K562 (cell line): ENCODE results near the gene GABRA4. TPM values are rescaled to one million over a fixed set of nuclear protein-coding genes. Genes with fewer than 3 reads are reported as not detected.

ENCODE experiments used
- ATAC-seq: fragments of 200-7000 bp; cut with Tn5 transposase; 3 replicates; pipeline ENCODE4 v1.9.1; 2020; ENCODE audit warnings: moderate library complexity
- BruUV-seq: library from RNA; stranded (reverse); fragments of 400-500 nt; replicated peaks from 2 replicates; lab custom pipeline; 2021; lab: Mats Ljungman, UMichigan
- CTCF ChIA-PET: fragments of 300-600 bp; formaldehyde crosslinking; extraction: SDS; loops from one replicate; lab custom pipeline; 2021; ENCODE audit warnings: low intra/inter-chr PET ratio; lab: Yijun Ruan, JAX
- POLR2A ChIA-PET: fragments of 300-600, 350-650 bp; sonication (Branson Sonifier 250); formaldehyde crosslinking; extraction: SDS; loops from one replicate; lab custom pipeline; 2021; ENCODE audit warnings: antibody characterized with exemption, inconsistent platforms; lab: Yijun Ruan, JAX
- DNase-seq, 4 experiments: peaks; one replicate each; pipeline versions ENCODE4 v3.0.0 to v3.0.0-alpha.2; 2011 to 2018; ENCODE audit warnings: low spot score in 3 of 4, mixed read lengths in 3 of 4; ENCODE audit errors: extremely low read depth in 1 of 4
- FAIRE-seq: peaks from 2 replicates; lab custom pipeline; 2011; peaks lifted over from hg19 to GRCh38; lab: Jason Lieb, UNC
- H2AFZ ChIP-seq: 2 replicates; pipeline ENCODE4 v1.6.0; 2011; ENCODE audit warnings: low read depth, low read length, control low read depth, inconsistent platforms
- H3K27ac ChIP-seq: fragments of 200-600 bp; 3 replicates; pipeline ENCODE4 v1.8.0; 2011; ENCODE audit warnings: low read depth, mild to moderate bottlenecking, control low read depth, inconsistent platforms, low read length, moderate library complexity, mixed read lengths; ENCODE audit errors: extremely low read depth
- H3K27me3 ChIP-seq, 2 experiments: fragments of 300-600 bp in 1 of 2; 2 replicates in 1 of 2; 3 replicates in 1 of 2; pipeline versions ENCODE4 v1.6.0 to v1.8.0; 2011; ENCODE audit warnings: inconsistent platforms in 2 of 2, low read length in 2 of 2, mild to moderate bottlenecking in 1 of 2, mixed read lengths in 1 of 2, moderate library complexity in 1 of 2; ENCODE audit not compliant: control insufficient read depth in 2 of 2, insufficient read depth in 2 of 2
- H3K36me3 ChIP-seq: fragments of 300-600 bp; 3 replicates; pipeline ENCODE4 v1.8.0; 2011; ENCODE audit warnings: mild to moderate bottlenecking, low read length, inconsistent platforms; ENCODE audit not compliant: control insufficient read depth, insufficient read depth
- H3K4me1 ChIP-seq, 2 experiments: fragments of 200-600 bp in 1 of 2; replicated peaks in 1 of 2; 2 replicates in 1 of 2; 3 replicates in 1 of 2; pipeline versions ENCODE4 v1.5.1 to v1.8.0; 2011; ENCODE audit warnings: inconsistent platforms in 2 of 2, low read length in 2 of 2, mild to moderate bottlenecking in 1 of 2, mixed read lengths in 1 of 2, moderate library complexity in 1 of 2; ENCODE audit not compliant: control insufficient read depth in 2 of 2, insufficient read depth in 2 of 2
- H3K4me2 ChIP-seq: 2 replicates; pipeline ENCODE4 v1.6.1; 2011; ENCODE audit warnings: low read length, control low read depth, inconsistent platforms, mixed read lengths; ENCODE audit not compliant: insufficient read depth
- H3K4me3 ChIP-seq: fragments of 200-600 bp; sonication (generic), shearing (Covaris generic); 2 replicates; pipeline ENCODE4 v1.5.1; 2016; ENCODE audit warnings: control low read depth, inconsistent platforms
- H3K79me2 ChIP-seq: fragments of 200-600 bp; 3 replicates; pipeline ENCODE4 v1.8.0; 2011; ENCODE audit warnings: low read length, inconsistent platforms; ENCODE audit not compliant: control insufficient read depth, insufficient read depth
- H3K9ac ChIP-seq, 2 experiments: 2 replicates each; pipeline versions ENCODE4 v1.6.0 to v1.6.1; 2011; ENCODE audit warnings: low read depth in 2 of 2, low read length in 2 of 2, control low read depth in 1 of 2, inconsistent platforms in 1 of 2, mild to moderate bottlenecking in 1 of 2, mixed read lengths in 1 of 2; ENCODE audit not compliant: insufficient read depth in 1 of 2
- H3K9me1 ChIP-seq: one replicate; pipeline ENCODE4 v1.6.0; 2011; ENCODE audit warnings: inconsistent platforms, mild to moderate bottlenecking, low read length, moderate library complexity; ENCODE audit not compliant: control insufficient read depth, insufficient read depth
- H3K9me3 ChIP-seq: replicated peaks from 2 replicates; pipeline ENCODE4 v1.5.1; 2011; ENCODE audit warnings: low read depth, low read length, inconsistent platforms; ENCODE audit not compliant: control insufficient read depth, insufficient read depth
- H4K20me1 ChIP-seq: replicated peaks from 2 replicates; pipeline ENCODE4 v1.6.1; 2011; ENCODE audit warnings: low read length, inconsistent platforms, mixed read lengths; ENCODE audit not compliant: control insufficient read depth, insufficient read depth
- ARHGAP35 ChIP-seq: fragments of 450-650 bp; IDR thresholded peaks from 2 replicates; pipeline ENCODE4 v1.6.1; 2018; ENCODE audit not compliant: partially characterized antibody
- BRCA1 ChIP-seq, 2 experiments: fragments of 450-650 bp in 1 of 2; sonication (generic) in 1 of 2; formaldehyde crosslinking in 1 of 2; IDR thresholded peaks; 2 replicates each; pipeline versions ENCODE4 v1.5.0 to v1.6.1; 2017 to 2020; ENCODE audit warnings: mild to moderate bottlenecking in 1 of 2, missing genetic modification reagents in 1 of 2
- EHMT2 ChIP-seq: fragments of 450-650 bp; IDR thresholded peaks from 2 replicates; pipeline ENCODE4 v1.6.1; 2018; ENCODE audit warnings: antibody characterized with exemption
- ELF1 ChIP-seq: fragments of 200-800 bp; sonication (Bioruptor generic); IDR thresholded peaks from 2 replicates; pipeline ENCODE4 v1.6.1; 2016; ENCODE audit warnings: missing genetic modification characterization, missing compliant biosample characterization
- MCM3 ChIP-seq: fragments of 450-650 bp; IDR thresholded peaks from 2 replicates; pipeline ENCODE4 v1.6.1; 2016
- MTA1 ChIP-seq: fragments of 450-650 bp; IDR thresholded peaks from 2 replicates; pipeline ENCODE4 v1.6.1; 2017; ENCODE audit warnings: borderline replicate concordance
- OTX1 ChIP-seq: fragments of 450-650 bp; formaldehyde crosslinking; IDR thresholded peaks from 2 replicates; pipeline ENCODE4 v1.4.0; 2022; ENCODE audit warnings: mild to moderate bottlenecking
- PHB ChIP-seq: fragments of 250-450 bp; sonication (Bioruptor Pico); IDR thresholded peaks from 2 replicates; pipeline ENCODE4 v1.5.0; 2021
- RAD51 ChIP-seq: fragments of 450-650 bp; IDR thresholded peaks from 2 replicates; pipeline ENCODE4 v1.7.1; 2016; ENCODE audit warnings: low read depth, mild to moderate bottlenecking, borderline replicate concordance
- RBFOX2 ChIP-seq: fragments of 200-400 bp; formaldehyde crosslinking; IDR thresholded peaks from 2 replicates; pipeline ENCODE4 v1.6.1; 2017; ENCODE audit warnings: low read depth, mild to moderate bottlenecking, low read length, moderate library complexity
- TOE1 ChIP-seq, 2 experiments: fragments of 450-650 bp in 1 of 2; sonication (generic) in 1 of 2; formaldehyde crosslinking in 1 of 2; IDR thresholded peaks; 2 replicates each; pipeline versions ENCODE4 v1.7.1 to v1.8.0; 2016 to 2022; ENCODE audit warnings: borderline replicate concordance in 2 of 2, mild to moderate bottlenecking in 2 of 2, antibody characterized with exemption in 1 of 2, inconsistent platforms in 1 of 2, low read depth in 1 of 2, missing genetic modification reagents in 1 of 2, moderate library complexity in 1 of 2
- ZBTB8A ChIP-seq: fragments of 450-650 bp; IDR thresholded peaks from 2 replicates; pipeline ENCODE4 v1.6.1; 2018; ENCODE audit warnings: mild to moderate bottlenecking, moderate library complexity; ENCODE audit not compliant: partially characterized antibody
- ZC3H11A ChIP-seq: IDR thresholded peaks from 2 replicates; pipeline ENCODE4 v1.6.1; 2012; ENCODE audit warnings: low read depth, low read length, improper control_type of control experiment
- ZNF184 ChIP-seq: sonication (generic); formaldehyde crosslinking; IDR thresholded peaks from 2 replicates; pipeline ENCODE4 v1.5.0; 2020; ENCODE audit warnings: missing genetic modification reagents
- WGBS: fragments of 100-300 bp; shearing (Covaris generic); methylation state at CpG from one replicate; pipeline ENCODE4 v1.1.6; 2016; ENCODE audit warnings: low coverage, mixed read lengths; ENCODE audit not compliant: insufficient coverage; ENCODE audit errors: missing lambda C conversion rate; 5-methylcytosine and 5-hydroxymethylcytosine counted together
- in situ Hi-C: fragments of 300-500 bp; cut with MboI; formaldehyde crosslinking; loops from 4 replicates; pipeline ENCODE4 v1.15.0; 2018; ENCODE audit warnings: inconsistent platforms, mixed read lengths
- intact Hi-C: fragments of 100-400 bp; cut with micrococcal nuclease; formaldehyde crosslinking; loops from 2 replicates; pipeline ENCODE4 v1.14.2; 2022
- polyA plus RNA-seq, 8 experiments: library from polyadenylated mRNA; depleted of rRNA in 4 of 8; stranded (reverse) in 5 of 8; unstranded in 3 of 8; fragments of >200 nt; fragmentation: Nextera tagmentation in 2 of 8; fragmentation: Illumina TruSeq in 1 of 8; extraction: Ambion mirVana in 2 of 8; extraction: Trizol in 1 of 8; gene quantifications; 2 replicates each; pipeline versions ENCODE4 v1.2.1 to v1.2.3, GENCODE V29; 2011 to 2014; ENCODE audit warnings: inconsistent platforms in 1 of 8, missing spikeins in 1 of 8
- total RNA-seq, 7 experiments: library from RNA; depleted of rRNA in 6 of 7; stranded (reverse); fragments of >200 nt in 6 of 7; fragmentation: Illumina TruSeq in 2 of 7; extraction: Trizol in 2 of 7; gene quantifications; 2 replicates each; pipeline versions ENCODE4 v1.2.1 to v1.2.3, GENCODE V29; 2011 to 2021; ENCODE audit warnings: low replicate concordance in 1 of 7
- TF ChIP-seq, protein P1 (sequence below): fragments of 450-650 bp; IDR thresholded peaks from 2 replicates; pipeline ENCODE4 v1.6.1; 2016; ENCODE audit warnings: antibody characterized with exemption
- TF ChIP-seq, protein P2 (sequence below): sonication (generic); formaldehyde crosslinking; IDR thresholded peaks from 2 replicates; pipeline ENCODE4 v1.8.0; 2022; ENCODE audit warnings: mild to moderate bottlenecking, missing genetic modification reagents
- TF ChIP-seq, protein P3 (sequence below): fragments of 250-450 bp; sonication (Bioruptor Pico); IDR thresholded peaks from 2 replicates; pipeline ENCODE4 v1.5.0; 2020; ENCODE audit warnings: mild to moderate bottlenecking

GABRA4 gene
- total and polyA plus RNA-seq, 9 of the 15 experiments (the other 6 are each of a cell fraction or from before 2014, with no cell fraction given), result not detected

DNA sequence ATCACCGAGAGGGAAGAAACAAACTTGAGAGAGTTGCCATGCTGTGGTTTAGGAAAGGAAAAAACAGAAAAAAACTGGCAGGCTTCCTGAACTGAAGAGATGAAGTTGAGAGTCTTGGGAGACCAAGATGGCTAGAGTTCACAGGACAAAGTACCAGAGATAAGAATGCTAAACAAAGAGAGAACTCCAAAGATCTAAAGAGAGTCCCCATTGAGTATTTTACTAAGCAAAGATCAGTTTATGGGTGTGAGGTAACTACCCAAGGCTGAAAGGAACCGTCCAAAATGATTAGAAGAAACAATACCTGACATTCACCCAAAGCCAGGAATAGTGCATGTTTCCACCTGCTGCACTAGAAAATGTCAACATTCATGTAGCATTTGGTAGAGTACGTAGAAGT, 62.5 kb downstream of the GABRA4 start:
- in situ Hi-C loops, result no loop called here
- H2AFZ ChIP-seq, result no peak overlapping the region
- H3K9me1 ChIP-seq, result no peaks in the 10 kb centered on the region
- no peaks in the 10 kb centered on the region for H3K9me3 ChIP-seq
- BruUV-seq, result no TSS peak
- DNase-seq, result no peak
- no peaks in the 10 kb centered on the region for H3K36me3 ChIP-seq
- no peak overlapping the region for H3K4me2 ChIP-seq
- TF ChIP-seq, protein P1, sequence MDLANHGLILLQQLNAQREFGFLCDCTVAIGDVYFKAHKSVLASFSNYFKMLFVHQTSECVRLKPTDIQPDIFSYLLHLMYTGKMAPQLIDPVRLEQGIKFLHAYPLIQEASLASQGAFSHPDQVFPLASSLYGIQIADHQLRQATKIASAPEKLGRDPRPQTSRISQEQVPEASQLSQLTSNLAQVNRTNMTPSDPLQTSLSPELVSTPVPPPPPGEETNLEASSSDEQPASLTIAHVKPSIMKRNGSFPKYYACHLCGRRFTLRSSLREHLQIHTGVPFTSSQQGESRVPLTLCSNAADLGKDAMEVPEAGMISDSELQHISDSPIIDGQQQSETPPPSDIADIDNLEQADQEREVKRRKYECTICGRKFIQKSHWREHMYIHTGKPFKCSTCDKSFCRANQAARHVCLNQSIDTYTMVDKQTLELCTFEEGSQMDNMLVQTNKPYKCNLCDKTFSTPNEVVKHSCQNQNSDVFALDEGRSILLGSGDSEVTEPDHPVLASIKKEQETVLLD, result no peak
- TF ChIP-seq MTA1 (no peak), MCM3 (no peak), RAD51 (no peak), OTX1 (CRISPR knock-in tag) (no peak), EHMT2 (no peak), ZC3H11A (no peak), ZBTB8A (no peak), BRCA1 (IDR thresholded peaks at IDR 0.05) (no peak), BRCA1 (CRISPR knock-in tag; IDR thresholded peaks at IDR 0.05) (no peak), ELF1 (tag) (no peak), ARHGAP35 (no peak), ZNF184 (no peak), PHB (no peak), RBFOX2 (no peak), TOE1 (IDR thresholded peaks at IDR 0.05; ENCODE audit: borderline replicate concordance) (no peak), TOE1 (CRISPR knock-in tag; IDR thresholded peaks at IDR 0.05; ENCODE audit: borderline replicate concordance, low read depth) (no peak)
- TF ChIP-seq, protein P2, sequence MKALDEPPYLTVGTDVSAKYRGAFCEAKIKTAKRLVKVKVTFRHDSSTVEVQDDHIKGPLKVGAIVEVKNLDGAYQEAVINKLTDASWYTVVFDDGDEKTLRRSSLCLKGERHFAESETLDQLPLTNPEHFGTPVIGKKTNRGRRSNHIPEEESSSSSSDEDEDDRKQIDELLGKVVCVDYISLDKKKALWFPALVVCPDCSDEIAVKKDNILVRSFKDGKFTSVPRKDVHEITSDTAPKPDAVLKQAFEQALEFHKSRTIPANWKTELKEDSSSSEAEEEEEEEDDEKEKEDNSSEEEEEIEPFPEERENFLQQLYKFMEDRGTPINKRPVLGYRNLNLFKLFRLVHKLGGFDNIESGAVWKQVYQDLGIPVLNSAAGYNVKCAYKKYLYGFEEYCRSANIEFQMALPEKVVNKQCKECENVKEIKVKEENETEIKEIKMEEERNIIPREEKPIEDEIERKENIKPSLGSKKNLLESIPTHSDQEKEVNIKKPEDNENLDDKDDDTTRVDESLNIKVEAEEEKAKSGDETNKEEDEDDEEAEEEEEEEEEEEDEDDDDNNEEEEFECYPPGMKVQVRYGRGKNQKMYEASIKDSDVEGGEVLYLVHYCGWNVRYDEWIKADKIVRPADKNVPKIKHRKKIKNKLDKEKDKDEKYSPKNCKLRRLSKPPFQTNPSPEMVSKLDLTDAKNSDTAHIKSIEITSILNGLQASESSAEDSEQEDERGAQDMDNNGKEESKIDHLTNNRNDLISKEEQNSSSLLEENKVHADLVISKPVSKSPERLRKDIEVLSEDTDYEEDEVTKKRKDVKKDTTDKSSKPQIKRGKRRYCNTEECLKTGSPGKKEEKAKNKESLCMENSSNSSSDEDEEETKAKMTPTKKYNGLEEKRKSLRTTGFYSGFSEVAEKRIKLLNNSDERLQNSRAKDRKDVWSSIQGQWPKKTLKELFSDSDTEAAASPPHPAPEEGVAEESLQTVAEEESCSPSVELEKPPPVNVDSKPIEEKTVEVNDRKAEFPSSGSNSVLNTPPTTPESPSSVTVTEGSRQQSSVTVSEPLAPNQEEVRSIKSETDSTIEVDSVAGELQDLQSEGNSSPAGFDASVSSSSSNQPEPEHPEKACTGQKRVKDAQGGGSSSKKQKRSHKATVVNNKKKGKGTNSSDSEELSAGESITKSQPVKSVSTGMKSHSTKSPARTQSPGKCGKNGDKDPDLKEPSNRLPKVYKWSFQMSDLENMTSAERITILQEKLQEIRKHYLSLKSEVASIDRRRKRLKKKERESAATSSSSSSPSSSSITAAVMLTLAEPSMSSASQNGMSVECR, result no peak
- TF ChIP-seq, protein P3, sequence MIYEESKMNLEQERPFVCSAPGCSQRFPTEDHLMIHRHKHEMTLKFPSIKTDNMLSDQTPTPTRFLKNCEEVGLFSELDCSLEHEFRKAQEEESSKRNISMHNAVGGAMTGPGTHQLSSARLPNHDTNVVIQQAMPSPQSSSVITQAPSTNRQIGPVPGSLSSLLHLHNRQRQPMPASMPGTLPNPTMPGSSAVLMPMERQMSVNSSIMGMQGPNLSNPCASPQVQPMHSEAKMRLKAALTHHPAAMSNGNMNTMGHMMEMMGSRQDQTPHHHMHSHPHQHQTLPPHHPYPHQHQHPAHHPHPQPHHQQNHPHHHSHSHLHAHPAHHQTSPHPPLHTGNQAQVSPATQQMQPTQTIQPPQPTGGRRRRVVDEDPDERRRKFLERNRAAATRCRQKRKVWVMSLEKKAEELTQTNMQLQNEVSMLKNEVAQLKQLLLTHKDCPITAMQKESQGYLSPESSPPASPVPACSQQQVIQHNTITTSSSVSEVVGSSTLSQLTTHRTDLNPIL (CRISPR knock-in tag), result no peak
- POLR2A ChIA-PET, result no interaction called here
- no peaks in the 10 kb centered on the region for H3K27me3 ChIP-seq
- no peak overlapping the region for H3K4me3 ChIP-seq
- H3K4me1 ChIP-seq, result no peaks in the 10 kb centered on the region
- H3K9ac ChIP-seq, result no peak overlapping the region
- intact Hi-C loops, result no loop called here
- no peaks in the 10 kb centered on the region for H4K20me1 ChIP-seq
- WGBS, result 3% methylated on average over 3 of the region's 3 CpGs
- FAIRE-seq, result no peak
- ATAC-seq, result no peak
- CTCF ChIA-PET, result no interaction called here
- no peak overlapping the region for H3K27ac ChIP-seq
- H3K79me2 ChIP-seq, result no peaks in the 10 kb centered on the region
